Loucy (cell line): Measurements from ENCODE around the gene FXYD3.

ENCODE experiments used
- CTCF ChIP-seq: fragments of 200-600 bp; sonication (generic); conservative IDR thresholded peaks from 2 replicates; pipeline ENCODE4 v1.5.1; 2014; ENCODE audit warnings: mild to moderate bottlenecking, antibody characterized with exemption, low read length
- EZH2phosphoT487 ChIP-seq: fragments of 200-600 bp; IDR thresholded peaks from 2 replicates; pipeline ENCODE4 v1.6.1; 2018; ENCODE audit warnings: antibody characterized with exemption, mild to moderate bottlenecking, moderate library complexity, borderline replicate concordance

- TF ChIP-seq CTCF (no peak), EZH2phosphoT487 (no peak)
Measured at GRCh38 chr19:35126624-35126959, 11.0 kb downstream of the FXYD3 start.
